Stimulated activated CD8-positive, alpha-beta memory T cell treated with anti-CD3 and anti-CD28 coated beads, Interleukin-7, amount 100 ng/mL, for 48 hours (primary cell): Measurements from ENCODE around the gene IL31RA.

ENCODE experiments used
- DNase-seq, 2 donors: peaks; one replicate each; pipeline ENCODE4 v3.0.0-alpha.2; 2020; ENCODE audit warnings: low read depth in 1 of 2; ENCODE audit errors: extremely low read depth in 1 of 2

Gene IL31RA

DNA sequence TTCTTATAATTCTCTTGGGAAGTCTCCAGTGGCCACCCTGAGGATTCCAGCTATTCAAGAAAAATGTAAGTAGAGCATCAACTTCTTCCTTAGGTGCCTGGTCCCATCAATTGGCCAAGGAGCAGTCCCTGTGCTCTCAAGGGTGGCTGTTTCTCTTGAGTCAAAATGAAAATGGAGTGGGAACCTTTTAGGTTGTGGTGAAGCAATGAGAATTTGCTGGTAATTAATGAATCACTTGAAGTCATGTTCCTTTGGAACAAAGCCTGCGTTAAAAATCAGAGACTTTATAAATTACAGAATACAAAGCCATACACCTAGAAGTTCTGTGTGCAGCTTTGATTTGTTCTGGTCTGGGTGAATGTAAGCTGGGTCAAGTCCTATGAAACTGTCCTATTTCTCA is 48.9 kb downstream of the IL31RA start:
- no peak for DNase-seq

DNA sequence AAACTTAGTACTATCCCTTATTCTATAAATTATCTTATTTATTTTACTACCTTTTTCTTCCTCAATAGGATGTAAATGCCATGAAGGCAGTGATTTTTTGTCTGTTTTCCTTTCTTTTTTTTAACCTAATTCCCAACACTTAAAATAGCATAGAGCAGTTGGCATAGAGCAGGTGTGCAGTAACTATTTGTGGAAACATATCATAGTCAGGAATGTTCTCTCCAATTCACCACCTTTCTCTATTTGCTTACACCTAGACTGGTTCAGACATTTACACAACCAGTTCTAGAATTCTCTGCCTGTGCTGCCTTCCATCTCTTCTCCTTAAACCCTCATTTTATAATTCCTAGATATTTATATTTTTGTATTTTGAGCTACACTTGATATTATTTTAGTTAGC is 49.6 kb downstream of the IL31RA start:
- no peak for DNase-seq

DNA sequence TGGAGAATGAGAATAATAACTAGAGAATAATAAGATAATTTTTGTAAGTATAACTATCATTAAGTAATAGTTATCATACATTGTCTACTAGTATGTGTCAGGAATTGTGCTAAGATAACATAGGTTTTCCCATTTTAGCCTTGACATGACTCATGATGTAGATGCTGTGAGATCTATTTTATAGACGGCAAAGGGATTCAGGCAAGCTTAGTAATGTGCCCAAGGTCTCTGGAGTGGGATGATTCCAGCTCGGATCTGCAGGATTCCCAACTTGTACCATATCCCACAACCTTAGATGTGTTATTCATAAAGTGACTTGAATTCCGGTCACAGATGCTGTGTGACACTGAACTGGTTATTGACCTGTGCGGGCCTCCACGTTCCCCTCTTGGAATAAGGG is 51.5 kb downstream of the IL31RA start:
- DNase-seq, result no peak

DNA sequence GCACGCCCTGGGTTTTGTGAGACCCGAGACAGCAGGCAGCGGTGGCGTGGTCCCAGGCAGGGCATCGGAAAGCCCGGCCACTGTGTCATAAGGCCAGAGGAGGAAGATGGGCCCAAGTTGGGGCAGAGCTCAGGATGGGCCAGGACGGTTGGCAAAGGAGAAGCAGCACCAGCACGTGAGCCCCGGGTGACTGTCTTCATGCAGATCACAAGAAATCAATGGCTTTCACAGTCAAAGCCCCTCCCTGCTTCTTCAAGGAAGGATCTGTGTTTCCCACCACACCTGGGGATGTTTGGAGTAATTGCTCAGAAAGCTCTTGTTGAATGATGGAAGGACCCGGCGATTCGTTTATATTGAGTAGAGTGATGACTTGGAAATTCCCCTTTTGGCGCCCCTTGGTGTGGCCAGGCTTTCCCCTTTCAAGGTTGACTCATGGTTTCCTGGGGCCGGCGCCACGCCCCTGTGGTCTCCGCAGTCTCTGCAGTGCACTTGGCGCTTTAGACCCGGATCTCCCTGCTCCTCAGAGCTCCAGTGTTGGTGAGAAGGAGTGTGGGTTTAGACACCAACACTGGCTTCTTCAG is 52.1 kb downstream of the IL31RA start:
- peak; percentile 67 to 79 for DNase-seq

DNA sequence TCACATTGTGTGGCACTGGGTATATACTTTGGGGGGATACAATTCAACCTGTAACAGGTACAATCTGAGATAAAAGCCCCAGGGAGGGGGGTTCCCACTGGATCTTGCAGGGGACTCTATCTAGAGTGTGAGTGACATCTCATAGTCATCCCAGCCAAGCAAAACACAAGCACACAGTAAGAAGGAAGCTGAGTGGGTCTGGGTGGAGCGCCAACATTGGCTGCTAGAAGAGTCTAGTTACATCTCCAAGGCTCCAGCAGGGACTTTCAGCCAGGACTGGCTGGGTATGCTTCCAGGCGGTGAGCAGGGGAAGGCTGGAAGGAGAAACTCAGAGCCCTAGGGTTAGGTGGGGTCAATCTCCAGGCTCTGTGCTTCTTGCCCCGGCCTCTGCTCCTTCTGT is 53.0 kb downstream of the IL31RA start:
- DNase-seq, result no peak

DNA sequence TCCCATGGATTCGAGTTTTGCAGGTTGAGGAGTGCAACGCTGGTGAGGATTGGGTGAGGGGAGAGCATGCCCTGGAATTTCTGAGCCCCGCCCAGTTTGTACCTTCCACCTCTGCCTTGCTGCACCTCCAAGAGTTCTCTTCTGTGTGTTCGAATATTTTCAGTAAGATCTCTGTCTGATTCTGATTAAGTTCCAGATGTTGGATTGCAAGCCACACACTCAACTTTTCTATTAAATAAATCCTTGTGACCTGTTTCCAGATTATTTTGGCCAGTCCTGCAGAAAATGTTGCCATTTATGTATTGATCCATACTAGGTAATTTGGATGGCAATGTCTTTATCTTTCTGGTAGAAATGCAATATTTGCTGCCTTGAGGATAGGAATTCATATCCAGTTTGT is 54.1 kb downstream of the IL31RA start:
- no peak for DNase-seq

DNA sequence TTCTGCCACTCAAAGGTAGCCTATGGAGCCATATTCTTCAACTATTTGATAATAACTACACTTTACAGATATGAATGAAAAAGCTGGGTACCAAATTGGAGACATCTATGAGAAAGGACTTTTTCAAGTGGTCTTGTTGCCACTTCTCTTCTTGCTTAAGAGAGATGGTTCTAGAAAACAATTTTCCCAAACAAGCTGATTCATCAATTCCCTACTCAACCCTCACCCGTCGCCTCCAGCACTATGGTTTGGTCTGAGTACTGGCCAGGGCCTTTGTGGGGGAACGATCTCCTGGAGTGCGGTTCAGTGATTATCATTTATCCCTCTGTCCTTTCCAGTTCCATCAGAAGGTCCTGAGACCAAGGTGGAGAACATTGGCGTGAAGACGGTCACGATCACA is 56.8 kb downstream of the IL31RA start:
- DNase-seq, result no peak

DNA sequence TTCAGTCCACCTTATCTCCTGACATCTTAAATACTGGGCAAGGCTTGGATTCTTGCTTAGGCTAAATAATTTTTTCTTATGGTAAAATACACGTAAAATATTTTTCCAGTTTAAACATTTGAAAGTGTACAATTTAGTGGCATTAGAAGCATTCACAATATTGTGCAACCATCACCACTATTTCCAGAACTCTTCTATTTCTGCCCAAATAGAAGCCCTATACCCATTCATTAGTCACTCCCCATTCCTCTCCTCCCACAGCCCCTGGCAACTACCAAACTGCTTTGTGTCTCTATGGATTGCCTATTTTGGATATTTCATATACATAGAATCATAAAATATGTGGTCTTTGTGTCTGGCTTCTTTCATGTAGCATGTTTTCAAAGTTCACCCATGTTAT is 57.6 kb downstream of the IL31RA start:
- no peak for DNase-seq

DNA sequence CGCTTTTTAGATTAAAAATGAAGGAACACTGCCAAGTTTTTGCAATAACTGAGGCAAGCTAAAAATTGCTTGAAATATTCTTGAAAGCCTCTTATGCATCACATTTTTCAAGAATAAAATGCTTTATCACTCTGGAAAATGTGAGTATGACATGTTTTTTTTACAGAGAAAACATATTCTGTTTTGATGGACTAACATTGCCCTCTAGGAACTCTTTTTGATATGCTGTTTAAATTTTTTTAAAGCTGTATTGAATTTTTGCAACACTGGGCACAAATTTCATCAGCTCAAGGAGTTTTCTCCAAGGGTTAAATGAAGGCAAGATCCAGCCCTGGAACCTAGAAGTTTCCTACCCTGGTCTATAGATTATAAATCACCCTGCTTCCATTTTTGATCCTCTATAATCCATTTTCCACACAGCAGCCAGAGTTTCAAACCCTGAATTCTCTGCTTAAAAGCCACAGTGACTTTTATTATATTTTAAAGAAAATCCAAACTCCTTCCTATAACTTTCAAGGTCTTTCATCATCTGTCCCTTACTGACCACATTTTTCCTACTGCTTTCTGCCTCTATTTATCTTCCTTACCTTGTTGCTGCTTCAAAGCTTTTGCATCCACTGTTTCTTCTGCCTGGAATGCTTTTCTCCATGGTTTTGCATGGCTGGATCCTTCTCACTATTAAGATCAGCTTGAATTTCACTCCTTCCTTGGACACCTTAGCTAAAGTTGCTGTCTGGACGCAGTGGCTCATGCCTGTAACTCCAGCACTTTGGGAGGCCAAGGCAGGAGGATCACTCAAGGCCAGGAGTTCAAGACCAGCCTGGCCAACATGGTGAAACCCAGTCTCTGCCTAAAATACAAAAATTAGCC is 60.9 kb downstream of the IL31RA start:
- no peak for DNase-seq

DNA sequence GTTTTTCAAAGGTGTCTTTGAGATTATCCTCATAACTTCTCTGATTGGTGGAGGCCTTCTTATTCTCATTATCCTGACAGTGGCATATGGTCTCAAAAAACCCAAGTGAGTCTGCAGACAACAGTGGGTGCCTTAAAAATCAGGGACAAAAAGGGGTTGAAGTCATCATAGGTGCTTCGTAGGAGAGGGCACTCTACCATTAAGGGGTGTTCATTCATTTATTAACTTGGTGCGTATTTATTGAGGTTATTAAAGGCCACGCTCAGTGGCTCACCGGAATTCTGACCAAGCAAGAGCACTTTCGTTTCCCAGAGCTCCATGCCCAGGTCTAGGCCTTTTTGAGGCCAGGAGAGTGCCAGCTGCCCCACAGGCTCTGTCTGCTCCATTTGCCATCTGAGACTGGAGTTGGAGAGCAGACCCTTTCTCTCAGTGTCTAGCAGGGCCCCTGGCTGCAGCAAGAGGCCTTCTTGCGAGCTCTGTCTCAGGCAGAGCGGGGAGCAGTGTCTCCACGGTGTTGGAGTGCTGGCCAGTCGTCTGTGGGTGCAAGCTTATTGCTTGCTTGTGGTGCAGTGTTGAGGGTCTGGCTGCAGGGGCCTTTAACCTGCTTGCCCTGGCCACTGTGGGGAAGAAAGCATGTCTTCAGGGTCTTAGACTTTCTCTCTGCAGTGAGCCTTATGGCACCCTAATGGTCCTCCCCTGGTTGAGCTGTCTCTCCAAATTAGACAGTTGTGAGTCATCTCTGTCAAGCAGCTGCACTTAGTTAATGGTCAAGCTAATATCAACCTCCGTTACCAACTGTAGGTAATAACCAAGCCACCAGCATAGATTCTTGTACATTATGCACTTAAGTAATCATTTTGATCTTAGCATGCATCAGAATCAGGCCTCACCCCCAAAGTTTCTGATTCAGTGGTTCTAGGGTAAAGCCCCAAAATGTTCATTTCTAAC is 62.6 kb downstream of the IL31RA start:
- no peak for DNase-seq

DNA sequence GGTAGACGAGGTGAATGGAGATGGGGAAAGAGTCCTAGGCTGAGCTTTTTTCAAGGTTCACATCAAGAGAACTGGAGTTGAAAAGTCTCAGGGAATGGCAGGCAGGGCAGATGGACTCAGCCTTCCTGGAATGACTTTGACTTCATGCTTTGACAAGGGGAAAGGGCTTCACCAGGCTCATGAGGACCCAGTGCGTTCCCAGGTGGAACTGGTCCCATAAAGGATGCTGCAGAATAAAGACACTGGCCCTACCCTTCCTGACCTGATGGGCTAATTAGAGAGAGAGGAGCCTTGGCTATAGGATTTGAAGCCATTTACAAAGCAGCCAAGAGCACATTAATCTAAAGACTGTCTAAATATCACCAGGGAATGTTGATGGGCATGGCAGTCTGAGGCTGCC is 63.8 kb downstream of the IL31RA start:
- no peak for DNase-seq

DNA sequence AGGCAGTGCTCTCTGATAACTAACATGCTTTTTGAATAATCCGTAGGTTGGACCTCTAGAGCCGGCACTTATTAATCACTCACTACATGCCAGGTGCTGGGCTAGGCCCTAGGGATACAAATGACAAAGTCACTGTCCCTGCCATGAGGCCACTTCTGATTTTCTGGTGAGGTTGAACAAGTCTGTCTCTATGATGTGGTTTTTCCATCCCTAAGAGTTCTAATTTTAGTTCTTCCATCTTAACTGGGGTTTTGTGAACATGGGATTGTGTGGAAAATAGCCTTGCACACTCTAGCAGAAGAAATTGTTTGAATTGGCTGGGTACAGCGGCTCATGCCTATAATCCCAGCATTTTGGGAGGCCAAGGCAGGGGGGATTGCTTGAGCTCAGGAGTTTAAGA is 64.6 kb downstream of the IL31RA start:
- no peak for DNase-seq

DNA sequence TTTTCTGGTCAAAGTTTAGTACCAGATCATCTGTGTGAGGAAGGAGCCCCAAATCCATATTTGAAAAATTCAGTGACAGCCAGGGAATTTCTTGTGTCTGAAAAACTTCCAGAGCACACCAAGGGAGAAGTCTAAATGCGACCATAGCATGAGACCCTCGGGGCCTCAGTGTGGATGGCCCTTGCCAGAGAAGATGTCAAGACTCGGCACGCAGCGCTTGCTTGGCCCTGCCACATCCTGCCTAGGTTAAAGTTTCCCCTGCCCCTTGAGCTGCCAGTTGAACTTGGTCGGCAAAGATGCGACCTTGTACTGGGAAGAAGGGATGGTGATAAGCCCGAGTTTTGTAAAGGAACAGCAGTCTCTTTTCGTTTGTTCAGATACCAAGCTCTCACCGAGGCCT is 65.8 kb downstream of the IL31RA start:
- no peak for DNase-seq

DNA sequence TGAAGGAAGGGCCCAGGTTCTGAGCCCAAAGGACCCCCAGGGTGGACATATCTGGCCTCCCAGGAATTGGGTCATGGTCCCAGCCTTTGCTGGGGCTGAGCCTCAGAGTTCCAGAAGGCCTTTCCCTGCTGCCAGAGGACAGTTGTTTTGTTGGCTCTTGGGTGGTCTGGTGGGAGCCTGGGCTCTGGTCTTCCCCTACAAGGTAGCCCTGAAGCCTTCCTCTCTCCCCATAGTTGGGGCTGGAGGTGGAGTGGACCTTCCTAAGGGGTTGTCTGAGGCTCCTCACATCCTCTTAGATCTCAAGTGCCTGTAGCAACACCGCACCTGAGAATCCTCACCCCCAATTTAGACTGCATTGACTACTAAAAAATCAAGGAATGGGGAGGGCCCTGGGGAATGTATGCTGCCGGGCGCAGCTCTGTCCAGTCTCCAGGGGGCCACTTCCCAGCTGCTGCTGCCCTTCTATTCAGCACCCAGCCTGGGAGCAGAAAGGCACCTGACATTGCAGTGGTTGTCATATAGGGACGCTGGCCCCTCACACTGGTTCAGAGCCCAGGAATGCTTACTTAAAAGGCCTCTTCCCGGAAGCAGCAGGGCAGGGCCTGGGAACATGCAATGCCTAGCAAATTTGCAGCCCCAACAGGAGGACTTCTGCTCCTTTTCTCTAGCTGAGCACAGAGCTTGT is 66.4 kb downstream of the IL31RA start:
- DNase-seq, result no peak

DNA sequence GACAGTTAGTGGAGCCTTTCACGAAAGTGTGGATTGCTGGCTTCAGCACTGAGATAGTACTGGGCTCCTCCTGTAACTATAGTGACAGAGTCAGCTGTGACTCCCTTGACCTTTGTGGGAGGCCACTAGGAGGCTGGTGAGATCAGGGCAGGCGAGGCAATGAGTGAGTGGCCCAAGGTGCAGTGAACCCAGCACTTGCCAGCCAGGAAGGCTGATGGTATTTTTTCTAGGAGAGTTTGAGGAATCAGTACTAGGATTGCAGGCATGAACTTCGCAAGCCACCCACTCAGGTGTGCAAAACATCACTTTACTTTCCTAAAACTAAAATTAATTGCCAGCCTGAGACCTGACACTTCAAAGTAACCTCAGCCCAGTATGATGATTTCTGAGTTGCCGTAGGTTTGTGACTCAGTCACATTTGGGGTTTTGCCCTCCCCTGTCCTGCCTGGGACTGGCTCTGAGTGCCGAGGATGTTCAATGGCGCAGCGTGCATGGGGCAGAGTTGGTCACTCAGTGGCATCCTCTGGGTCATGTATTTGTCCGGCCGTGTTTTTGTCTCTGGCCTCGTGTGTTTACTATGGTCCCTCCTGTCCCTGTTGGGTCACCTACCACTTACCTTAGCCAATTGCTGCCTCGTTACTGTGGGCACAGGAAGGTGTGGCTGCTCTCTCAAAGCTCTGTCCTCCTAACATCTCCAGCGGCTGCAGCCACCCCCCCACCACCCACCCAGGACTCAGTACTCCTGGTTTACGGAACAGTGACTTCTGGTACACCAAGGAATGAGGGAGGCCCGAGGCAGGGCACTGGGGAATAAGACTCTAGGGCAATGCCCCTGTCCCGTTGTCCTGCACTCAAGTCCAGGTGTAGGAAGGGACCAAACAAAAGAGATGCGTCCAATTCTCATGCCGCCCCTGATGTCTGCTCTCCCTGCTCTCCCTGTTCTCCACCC is 67.2 kb downstream of the IL31RA start:
- DNase-seq, result no peak

DNA sequence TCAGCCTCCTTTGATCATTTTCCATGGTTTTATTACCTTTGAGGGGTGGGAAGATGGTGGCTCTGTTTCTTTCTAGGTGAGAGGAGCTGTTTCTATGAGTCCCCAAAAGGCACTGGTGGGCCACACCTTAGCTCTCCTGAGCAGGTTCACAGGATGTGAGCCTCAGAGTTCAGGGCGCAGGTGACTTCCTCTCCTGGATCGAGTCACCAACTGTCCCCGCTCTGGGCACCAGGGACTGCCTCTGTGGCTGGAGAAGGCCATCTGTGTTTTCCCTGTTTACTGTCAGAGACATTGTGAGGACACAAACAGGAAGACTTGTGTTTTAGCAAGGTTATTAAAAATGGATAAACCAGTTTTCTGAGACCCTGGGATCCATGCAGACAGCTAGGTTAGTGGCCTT is 68.5 kb downstream of the IL31RA start:
- DNase-seq, result no peak

DNA sequence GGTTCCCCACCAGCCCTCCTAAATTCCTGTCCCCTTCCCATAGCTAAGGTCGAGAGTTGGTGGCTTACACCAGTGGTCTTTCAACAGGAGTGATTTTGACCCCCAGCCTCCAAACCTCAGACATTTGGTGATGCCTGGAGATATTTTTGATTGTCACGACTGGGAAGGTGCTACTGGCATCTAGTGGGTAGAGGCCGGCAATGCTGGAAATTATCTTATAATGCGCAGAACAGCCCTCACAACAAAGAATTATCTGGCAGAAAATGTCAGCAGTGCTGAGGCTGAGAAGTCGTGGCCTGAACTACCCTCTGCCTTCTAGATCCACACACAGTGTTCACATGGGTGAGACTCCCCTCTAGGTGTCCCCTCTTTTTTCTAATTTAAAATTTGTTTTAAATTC is 69.6 kb downstream of the IL31RA start:
- no peak for DNase-seq

DNA sequence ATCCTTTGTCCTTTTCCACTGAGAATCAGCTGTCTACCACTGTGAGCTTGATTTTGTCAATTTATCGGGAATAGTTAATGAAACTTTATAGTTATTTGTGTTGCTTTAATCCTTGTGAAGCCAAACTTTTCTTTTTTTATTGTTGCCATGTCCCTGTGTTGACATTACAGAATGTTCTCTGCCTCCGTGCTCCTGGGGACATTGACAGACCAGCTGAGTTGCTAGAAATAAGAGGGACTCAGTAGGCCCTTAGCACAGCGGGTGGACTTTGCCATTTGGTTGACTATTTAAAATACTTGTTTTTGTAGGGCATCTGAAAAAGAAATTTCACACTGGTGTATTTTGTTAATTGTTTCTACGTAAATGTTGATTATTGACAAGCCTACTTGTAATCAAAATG is 70.5 kb downstream of the IL31RA start:
- DNase-seq, result no peak

DNA sequence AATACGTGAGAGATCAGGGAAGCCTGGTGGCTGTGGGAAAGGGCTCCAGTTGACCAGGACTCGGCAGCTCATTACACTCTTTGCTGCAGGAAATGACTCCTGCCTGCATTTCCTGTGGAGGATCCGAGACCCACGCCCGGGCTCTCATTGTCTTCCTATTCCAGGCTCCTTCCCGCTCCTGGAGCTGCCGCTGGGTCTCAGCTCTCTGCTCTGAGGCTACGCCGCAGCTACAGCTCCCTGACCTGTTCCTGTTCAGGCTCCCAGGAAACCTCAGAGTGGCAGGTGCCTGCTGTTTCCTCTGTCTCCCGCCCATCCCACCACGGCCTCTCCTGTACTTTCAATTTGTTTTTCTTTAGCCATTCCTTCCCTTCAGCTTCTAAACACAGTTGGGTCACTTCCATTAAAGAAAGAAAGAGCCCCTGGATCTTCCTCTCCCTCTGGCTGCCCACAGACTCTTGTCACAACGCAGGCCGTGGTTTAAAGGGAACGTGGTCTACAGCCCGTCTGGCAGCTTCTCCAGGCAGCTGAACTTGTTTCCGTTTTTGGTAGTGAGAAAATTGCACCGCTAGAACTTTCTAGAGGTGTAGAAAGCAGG is 72.1 kb downstream of the IL31RA start:
- no peak for DNase-seq
